SH-SY5Y (cell line): Measurements from ENCODE around the gene FBXO41.

Experiments
- GATA2 ChIP-seq: IDR thresholded peaks from 2 replicates; pipeline ENCODE4 v1.6.1; 2011; ENCODE audit warnings: mild to moderate bottlenecking, low read depth, low read length
- GATA3 ChIP-seq: IDR thresholded peaks from 2 replicates; pipeline ENCODE4 v1.6.1; 2011; ENCODE audit warnings: low read depth, mild to moderate bottlenecking, low read length, moderate library complexity

FBXO41 gene

GRCh38 chr2:73269686-73270465, 14.4 kb downstream of the FBXO41 start:
- no peak for TF ChIP-seq GATA3
- TF ChIP-seq GATA2, result no peak

GRCh38 chr2:73268830-73269685, 15.2 kb downstream of the FBXO41 start:
- TF ChIP-seq GATA2 (no peak), GATA3 (no peak)

- TF ChIP-seq GATA3, result no peak
- TF ChIP-seq GATA2, result no peak
Measured at GRCh38 chr2:73268366-73268829, 15.9 kb downstream of the FBXO41 start.

- no peak for TF ChIP-seq GATA2
- no peak for TF ChIP-seq GATA3
Measured at GRCh38 chr2:73267008-73267407, 17.3 kb downstream of the FBXO41 start.

- TF ChIP-seq GATA2 (no peak), GATA3 (no peak)
Measured at GRCh38 chr2:73266061-73266901, 18.0 kb downstream of the FBXO41 start.

- TF ChIP-seq GATA2 (no peak), GATA3 (no peak)
Measured at GRCh38 chr2:73265298-73266060, 18.8 kb downstream of the FBXO41 start.

GRCh38 chr2:73264783-73265182, 19.5 kb downstream of the FBXO41 start:
- TF ChIP-seq GATA3, result no peak
- TF ChIP-seq GATA2, result no peak

GRCh38 chr2:73264332-73264606, 20.0 kb downstream of the FBXO41 start:
- TF ChIP-seq GATA3 (no peak), GATA2 (no peak)

- TF ChIP-seq GATA3 (no peak), GATA2 (no peak)
Measured at GRCh38 chr2:73263540-73264331, 20.5 kb downstream of the FBXO41 start.

- TF ChIP-seq GATA2, result no peak
- TF ChIP-seq GATA3, result no peak
Measured at GRCh38 chr2:73262108-73262651, 22.1 kb downstream of the FBXO41 start.

GRCh38 chr2:73260338-73260984, 23.8 kb downstream of the FBXO41 start:
- TF ChIP-seq GATA3 (no peak), GATA2 (no peak)
